Stimulated activated CD4-positive, alpha-beta T cell treated with anti-CD3 and anti-CD28 coated beads, Interleukin-2, amount 100 ng/mL, for 48 hours (primary cell): Measurements from ENCODE around the gene GALNTL6.
"Not testable (repeated sequence)": the region's sequence is repeated elsewhere in the genome, so short reads cannot be mapped to it uniquely, and the experiment has no call there.

Experiments
- DNase-seq, 2 donors: peaks; one replicate each; pipeline ENCODE4 v3.0.0-alpha.2; 2020

Gene GALNTL6

GRCh38 chr4:172830295-172830764 lies 1017.1 kb downstream of the GALNTL6 start:
- no peak for DNase-seq

- no peak for DNase-seq
These were observed 1023.5 kb downstream of the GALNTL6 start for GRCh38 chr4:172836661-172837060.

DNA sequence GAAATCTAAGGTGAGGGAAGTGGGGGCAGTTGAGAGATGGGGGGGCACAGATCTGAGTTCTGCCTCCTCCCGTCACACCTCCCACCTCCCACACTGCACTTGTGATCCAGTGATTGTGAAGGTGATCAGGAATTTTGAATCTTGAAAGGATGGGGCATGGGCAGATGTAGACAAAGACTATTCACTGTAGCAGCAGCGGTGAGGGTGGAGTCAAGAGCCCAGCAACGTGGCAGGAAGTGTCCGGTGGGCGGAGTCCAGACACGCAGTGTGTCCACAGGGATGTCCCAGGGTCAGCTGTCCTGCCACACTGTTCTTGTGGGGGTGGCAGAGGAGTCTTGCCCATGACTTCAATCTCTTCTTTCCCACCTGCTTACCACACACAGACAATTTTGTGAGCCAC lies 1024.9 kb downstream of the GALNTL6 start:
- no peak for DNase-seq

GRCh38 chr4:172838943-172839342 lies 1025.7 kb downstream of the GALNTL6 start:
- no peak for DNase-seq

DNA sequence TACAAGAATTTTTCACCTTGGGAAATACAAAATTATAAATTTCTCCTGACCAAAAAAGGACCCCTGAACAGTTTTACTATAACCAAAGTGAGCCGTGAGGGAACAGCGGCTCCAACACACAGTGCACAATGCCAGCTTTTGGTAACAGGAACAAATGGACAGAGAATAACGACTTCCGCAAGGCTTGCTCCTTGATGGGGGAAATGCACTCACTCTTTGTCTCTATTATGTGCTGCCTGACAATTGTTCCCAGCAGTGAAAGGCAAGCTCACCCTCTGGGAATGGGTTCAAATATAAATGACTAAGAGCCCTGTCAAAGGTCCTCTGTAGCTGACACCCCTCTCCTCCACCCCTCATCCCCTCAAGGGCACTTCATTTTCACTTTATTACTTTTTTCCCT lies 1029.6 kb downstream of the GALNTL6 start:
- no peak for DNase-seq

GRCh38 chr4:172843192-172843591 lies 1030.0 kb downstream of the GALNTL6 start:
- DNase-seq, result no peak

DNA sequence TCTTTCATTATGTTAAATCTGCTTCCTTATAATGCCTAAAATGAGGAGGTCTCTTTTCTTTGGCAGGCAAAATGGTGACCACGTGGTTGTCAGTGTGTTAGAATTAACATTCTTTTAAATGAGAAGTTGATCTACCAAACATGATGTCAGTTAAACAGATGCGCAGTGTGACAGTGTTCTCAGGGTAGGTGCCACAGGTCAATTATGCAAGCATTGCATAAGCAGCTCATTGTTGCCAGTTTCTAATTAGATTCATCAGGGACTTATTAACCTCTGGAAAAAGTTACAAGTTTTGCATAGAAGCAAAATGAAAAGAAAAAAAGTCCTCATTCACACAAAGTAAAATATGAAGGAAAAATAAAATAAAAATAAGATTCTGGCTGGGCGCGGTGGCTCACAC lies 1031.4 kb downstream of the GALNTL6 start:
- no peak for DNase-seq

DNA sequence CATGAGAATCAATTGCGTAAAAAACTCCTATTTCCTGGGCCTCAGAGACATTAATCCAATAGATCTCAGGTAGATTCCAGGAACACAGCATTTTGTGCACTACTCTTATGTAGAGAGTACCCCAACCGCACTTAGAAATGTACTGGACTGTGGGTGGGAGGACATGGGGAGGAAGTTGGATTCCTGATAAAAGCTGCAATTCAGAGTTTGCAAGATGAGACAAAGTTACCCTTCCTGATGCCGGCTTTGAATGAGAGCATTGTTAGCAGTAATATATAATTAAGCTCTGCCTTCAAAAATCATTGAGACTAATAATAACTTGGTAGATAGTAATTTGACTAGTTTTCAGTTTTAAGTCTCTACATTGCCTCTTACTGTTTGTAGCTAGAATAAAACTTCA lies 1032.1 kb downstream of the GALNTL6 start:
- no peak for DNase-seq

- no peak for DNase-seq
These were observed 1037.6 kb downstream of the GALNTL6 start for GRCh38 chr4:172850838-172851237.

GRCh38 chr4:172851534-172851933 lies 1038.3 kb downstream of the GALNTL6 start:
- DNase-seq, result no peak

GRCh38 chr4:172857026-172857425 lies 1043.8 kb downstream of the GALNTL6 start:
- no peak for DNase-seq

DNA sequence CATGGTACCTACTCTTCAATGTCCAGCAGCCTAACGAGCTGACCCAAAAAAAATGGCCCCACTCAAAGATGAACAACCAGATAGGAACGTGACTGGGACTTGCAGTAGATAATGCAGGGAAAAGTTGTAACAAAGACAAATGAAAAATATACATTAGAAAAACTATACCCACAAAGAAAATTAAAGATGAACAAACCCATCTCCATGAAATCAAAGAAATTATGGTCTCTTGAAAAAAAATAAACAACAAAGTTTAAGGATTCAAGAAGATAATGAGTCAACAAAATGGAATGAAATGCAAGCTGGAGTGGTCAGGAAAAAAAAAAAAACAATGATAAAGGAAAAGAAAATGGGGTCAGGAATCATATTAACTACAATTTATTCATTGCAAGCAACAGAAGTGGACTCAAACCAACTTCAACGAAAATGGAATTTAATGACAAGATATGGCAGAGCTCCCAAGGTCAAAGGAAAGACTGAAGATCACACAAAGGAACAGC lies 1045.6 kb downstream of the GALNTL6 start:
- no peak for DNase-seq

GRCh38 chr4:172865103-172865502 lies 1051.9 kb downstream of the GALNTL6 start:
- no peak for DNase-seq

DNA sequence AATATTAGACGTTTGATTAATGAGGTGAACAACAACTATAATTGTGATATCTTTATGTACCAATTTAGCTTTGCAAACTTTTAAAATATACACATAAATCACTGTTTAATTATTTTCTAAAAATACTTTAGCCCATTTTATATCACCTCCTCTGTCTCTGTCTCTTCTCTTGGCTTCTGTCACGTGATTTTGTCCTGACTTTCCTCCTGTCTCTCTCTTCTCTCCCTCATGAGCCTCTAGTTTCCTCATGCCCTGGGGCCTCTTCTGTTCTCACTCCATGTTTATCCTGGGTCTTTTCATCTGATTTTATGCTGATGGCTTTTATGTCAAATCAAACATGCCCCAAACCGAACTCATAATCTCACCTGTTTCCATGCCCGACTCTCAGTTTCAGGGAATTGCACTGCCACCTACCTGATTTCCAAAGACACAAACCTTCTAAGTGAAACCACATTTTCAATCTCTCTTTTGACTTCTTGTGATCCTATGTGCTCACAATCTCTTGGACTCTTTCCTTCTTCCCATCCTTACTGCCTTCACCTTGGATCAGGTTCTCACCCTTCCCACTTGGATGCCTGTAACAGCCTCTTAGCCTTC lies 1052.4 kb downstream of the GALNTL6 start:
- no peak for DNase-seq

GRCh38 chr4:172866421-172866820 lies 1053.2 kb downstream of the GALNTL6 start:
- DNase-seq, result no peak

DNA sequence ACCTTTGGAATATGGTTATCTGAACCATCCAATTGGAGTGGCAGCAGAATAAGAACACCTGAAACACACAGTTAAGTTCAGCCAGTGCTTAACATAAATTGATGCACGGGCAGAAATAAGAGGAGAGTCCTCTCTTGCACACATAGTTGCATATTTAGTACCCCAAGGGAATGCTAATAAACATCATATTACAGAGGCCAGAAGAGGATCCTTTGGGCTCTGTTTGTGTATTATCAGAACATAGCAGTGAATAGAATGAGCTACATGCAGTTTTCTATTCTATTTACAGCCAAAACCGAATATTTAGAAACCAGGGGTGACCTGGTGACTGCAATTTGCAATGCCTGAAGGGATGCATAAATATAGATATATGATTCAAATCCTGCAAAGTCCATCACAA lies 1054.6 kb downstream of the GALNTL6 start:
- DNase-seq, result no peak

DNA sequence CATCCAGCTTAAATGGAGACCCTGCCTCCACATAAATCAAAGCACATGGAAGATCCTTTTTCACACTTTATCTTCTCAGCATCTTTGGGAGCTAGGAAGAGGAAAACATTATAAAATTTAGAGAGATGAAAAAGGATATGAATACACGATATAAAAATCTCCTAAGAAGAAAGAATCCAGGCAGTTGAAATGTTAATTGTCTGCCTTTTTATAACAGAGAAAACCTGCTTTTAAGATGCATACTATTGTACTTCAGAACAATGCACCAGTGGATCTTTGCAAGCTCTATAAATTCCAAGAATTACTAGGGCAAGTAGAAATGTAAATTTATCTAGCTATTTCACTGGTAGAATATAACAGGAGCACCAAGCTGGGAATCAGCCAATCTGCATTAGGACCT lies 1055.1 kb downstream of the GALNTL6 start:
- DNase-seq, result no peak

DNA sequence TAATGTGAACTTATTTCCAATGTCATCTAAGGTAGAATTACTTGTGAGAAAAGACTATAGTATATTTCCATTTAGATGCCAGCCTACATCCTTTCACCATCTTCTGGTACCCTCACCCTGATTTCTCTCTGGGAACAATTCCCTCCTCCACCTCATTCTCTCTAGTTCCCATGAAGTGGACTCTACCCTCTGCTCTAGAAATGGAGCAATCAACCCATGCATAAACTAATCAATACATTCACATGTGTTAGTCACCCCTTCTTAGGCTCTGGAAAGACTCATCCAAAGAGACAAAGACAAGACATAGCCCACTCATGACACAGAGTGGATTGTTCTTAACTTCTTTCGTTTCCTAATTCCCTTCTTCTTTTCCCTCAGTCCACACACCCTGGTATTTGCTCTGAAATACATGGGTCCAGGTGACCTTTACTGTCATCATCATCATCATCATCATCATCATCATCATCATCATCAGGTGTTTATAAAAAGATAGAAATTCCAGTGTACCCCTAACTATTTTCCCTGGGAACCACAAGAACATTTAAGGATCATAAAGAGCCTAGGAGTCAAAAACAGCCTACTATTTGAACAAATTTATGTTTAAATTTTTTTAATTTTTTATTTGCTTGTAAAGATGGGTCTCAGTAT lies 1056.5 kb downstream of the GALNTL6 start:
- DNase-seq, result no peak

DNA sequence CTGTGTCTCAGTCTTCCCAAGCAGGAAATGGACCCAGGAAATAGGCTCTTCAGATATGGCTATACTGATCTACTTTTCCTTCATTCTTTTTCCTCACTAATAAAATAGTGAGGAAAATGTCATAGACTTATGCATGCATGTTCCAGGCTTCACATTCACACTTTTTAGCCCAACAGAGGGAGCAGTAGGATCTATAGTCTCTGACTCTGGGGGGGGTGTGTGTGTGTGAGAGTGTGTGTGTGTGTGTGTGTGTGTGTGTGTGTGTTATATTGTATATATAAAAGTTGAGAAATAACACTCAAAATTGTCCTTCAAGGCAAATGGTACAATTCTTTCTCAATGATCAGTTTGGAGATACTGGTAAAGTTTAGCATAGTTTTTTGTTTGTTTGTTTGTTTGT lies 1058.2 kb downstream of the GALNTL6 start:
- no peak for DNase-seq

- DNase-seq, result no peak
These were observed 1061.7 kb downstream of the GALNTL6 start for GRCh38 chr4:172874944-172875343.

- no peak for DNase-seq
These were observed 1063.2 kb downstream of the GALNTL6 start for GRCh38 chr4:172876394-172876793.

DNA sequence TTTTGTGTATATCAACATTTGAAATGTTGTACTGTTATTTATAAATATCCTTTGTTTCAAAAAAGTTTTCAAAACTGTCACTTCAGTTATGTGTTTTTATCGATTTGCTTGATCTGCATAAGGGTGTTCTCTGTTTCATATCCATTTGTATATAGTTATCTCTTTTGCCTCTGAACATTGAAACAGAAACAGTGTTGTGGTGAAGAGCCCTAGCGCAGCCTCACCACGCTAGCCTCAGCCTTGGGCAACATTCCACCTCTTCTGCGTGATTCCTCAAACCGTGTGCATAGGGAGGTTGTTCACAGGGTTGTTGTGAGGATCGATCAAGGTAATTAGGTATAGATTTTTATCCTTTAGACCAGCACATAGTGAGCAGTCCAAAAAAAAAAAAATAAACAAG lies 1068.4 kb downstream of the GALNTL6 start:
- DNase-seq, result no peak

DNA sequence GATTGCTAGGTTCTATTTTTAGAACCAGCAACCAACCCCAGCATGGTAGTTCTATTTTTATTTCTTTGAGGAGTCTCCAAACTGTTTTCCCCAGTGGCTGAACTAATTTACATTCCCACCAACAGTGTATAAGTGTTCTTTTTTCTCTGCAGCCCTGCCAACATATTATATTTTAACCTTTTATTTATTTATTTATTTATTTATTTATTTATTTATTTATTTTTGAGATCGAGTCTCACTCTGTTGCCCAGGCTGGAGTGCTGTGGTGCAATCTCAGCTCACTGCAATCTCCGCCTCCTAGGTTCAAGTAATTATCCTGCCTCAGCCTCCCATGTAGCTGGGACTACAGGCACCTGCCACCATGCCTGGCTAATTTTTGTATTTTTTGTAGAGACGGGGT lies 1074.2 kb downstream of the GALNTL6 start:
- not testable (repeated sequence) for DNase-seq

- DNase-seq, result no peak
These were observed 1074.8 kb downstream of the GALNTL6 start for GRCh38 chr4:172887959-172888358.

DNA sequence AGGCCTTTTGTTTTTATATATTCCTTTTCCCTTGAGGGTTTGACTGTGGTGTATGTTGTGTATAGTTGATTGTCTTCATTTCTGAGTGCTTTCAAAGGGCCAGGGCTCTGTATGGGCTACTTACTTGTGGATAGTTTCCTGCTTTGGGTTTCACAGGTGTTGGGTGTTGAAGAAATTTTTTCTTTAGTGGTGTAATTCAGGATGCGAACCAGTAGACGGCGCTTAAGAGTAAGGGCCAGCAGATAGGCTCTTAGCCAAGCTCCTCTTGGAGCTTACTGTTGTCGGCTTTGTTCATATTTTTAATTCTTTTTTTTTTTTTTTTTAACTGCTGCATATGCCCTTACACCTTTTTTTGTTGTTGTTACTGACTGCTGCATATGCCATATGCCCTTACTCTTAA lies 1079.1 kb downstream of the GALNTL6 start:
- no peak for DNase-seq
